GM23338 (cell line): ENCODE data around the gene RTN4RL2. TPM values are rescaled to one million over a fixed set of nuclear protein-coding genes. Genes with fewer than 3 reads are reported as not detected.

Source experiments
- ATAC-seq: fragments of 200-7000 bp; cut with Tn5 transposase; 3 replicates; pipeline ENCODE4 v1.9.1; 2020
- DNase-seq: peaks from one replicate; pipeline ENCODE4 v3.0.0-alpha.2; 2015; ENCODE audit warnings: low spot score
- H2AFZ ChIP-seq: fragments of 200-600 bp; sonication (generic); 2 replicates; pipeline ENCODE4 v1.8.0; 2016; ENCODE audit warnings: antibody characterized with exemption, mild to moderate bottlenecking, moderate library complexity
- H3F3A ChIP-seq: fragments of 200-600 bp; sonication (generic); replicated peaks from 2 replicates; pipeline ENCODE4 v1.8.0; 2017; ENCODE audit warnings: antibody characterized with exemption, mixed run types, low read depth
- H3K27ac ChIP-seq: fragments of 200-600 bp; sonication (generic); 2 replicates; pipeline ENCODE4 v1.6.1; 2016; ENCODE audit warnings: low read depth
- H3K27me3 ChIP-seq: fragments of 200-600 bp; sonication (generic); 2 replicates; pipeline ENCODE4 v1.8.0; 2016; ENCODE audit warnings: mild to moderate bottlenecking, mixed run types, moderate library complexity; ENCODE audit not compliant: insufficient read depth
- H3K36me3 ChIP-seq: fragments of 200-600 bp; sonication (generic); 2 replicates; pipeline ENCODE4 v1.8.0; 2016; ENCODE audit warnings: mild to moderate bottlenecking; ENCODE audit not compliant: insufficient read depth
- H3K4me1 ChIP-seq: fragments of 200-600 bp; sonication (generic); 2 replicates; pipeline ENCODE4 v1.8.0; 2016; ENCODE audit warnings: mild to moderate bottlenecking, moderate library complexity; ENCODE audit not compliant: insufficient read depth
- H3K4me2 ChIP-seq: fragments of 200-600 bp; sonication (generic); 2 replicates; pipeline ENCODE4 v1.7.1; 2017; ENCODE audit warnings: mixed run types
- H3K4me3 ChIP-seq: fragments of 200-600 bp; sonication (generic); 2 replicates; pipeline ENCODE4 v1.6.1; 2016; ENCODE audit warnings: mixed run types
- H3K79me2 ChIP-seq: fragments of 200-600 bp; sonication (generic); replicated peaks from 2 replicates; pipeline ENCODE4 v1.8.0; 2017; ENCODE audit warnings: mild to moderate bottlenecking; ENCODE audit not compliant: insufficient read depth
- H3K9me2 ChIP-seq: fragments of 200-600 bp; sonication (generic); 2 replicates; pipeline ENCODE4 v1.8.0; 2017; ENCODE audit not compliant: insufficient read depth
- H4K20me1 ChIP-seq: fragments of 200-600 bp; sonication (generic); replicated peaks from 2 replicates; pipeline ENCODE4 v1.8.0; 2017; ENCODE audit warnings: mild to moderate bottlenecking; ENCODE audit not compliant: insufficient read depth
- H3K27ac Mint-ChIP-seq: 2 replicates; pipeline ENCODE4 v1.8.0; 2020; ENCODE audit warnings: inconsistent platforms, mild to moderate bottlenecking, moderate library complexity, mixed read lengths
- H3K27me3 Mint-ChIP-seq: 3 replicates; pipeline ENCODE4 v1.8.0; 2022; ENCODE audit warnings: low read depth, mild to moderate bottlenecking, moderate library complexity, mixed read lengths, inconsistent platforms; ENCODE audit not compliant: insufficient read depth, poor library complexity
- H3K36me3 Mint-ChIP-seq: 3 replicates; pipeline ENCODE4 v1.8.0; 2021; ENCODE audit warnings: low read depth, mild to moderate bottlenecking, inconsistent platforms, moderate library complexity, mixed read lengths
- H3K4me1 Mint-ChIP-seq: 3 replicates; pipeline ENCODE4 v1.8.0; 2020; ENCODE audit warnings: mild to moderate bottlenecking, inconsistent platforms, mixed read lengths
- H3K4me3 Mint-ChIP-seq: 3 replicates; pipeline ENCODE4 v1.8.0; 2021; ENCODE audit warnings: moderate library complexity, mild to moderate bottlenecking, inconsistent platforms, mixed read lengths
- H3K9me3 Mint-ChIP-seq: 3 replicates; pipeline ENCODE4 v1.8.0; 2020; ENCODE audit warnings: moderate library complexity, mild to moderate bottlenecking, inconsistent platforms, mixed read lengths
- CREB1 ChIP-seq: fragments of 250-450 bp; sonication (Bioruptor Pico); IDR thresholded peaks from 2 replicates; pipeline ENCODE4 v1.5.0; 2020; ENCODE audit warnings: low read depth, mild to moderate bottlenecking, moderate library complexity
- NANOG ChIP-seq: IDR thresholded peaks from 2 replicates; pipeline ENCODE4 v1.6.1; 2016; ENCODE audit warnings: antibody characterized with exemption, borderline replicate concordance
- POLR2AphosphoS5 ChIP-seq: IDR thresholded peaks from 2 replicates; pipeline ENCODE4 v1.6.1; 2016; ENCODE audit warnings: antibody characterized with exemption, low read depth
- REST ChIP-seq: IDR thresholded peaks from one replicate; pipeline ENCODE4 v1.6.1; 2018; ENCODE audit warnings: antibody characterized with exemption; ENCODE audit not compliant: unreplicated experiment
- STAT1 ChIP-seq: IDR thresholded peaks from one replicate; pipeline ENCODE4 v1.6.1; 2016; ENCODE audit warnings: antibody characterized with exemption; ENCODE audit not compliant: unreplicated experiment
- ZNF462 ChIP-seq: fragments of 250-450 bp; sonication (Bioruptor Pico); IDR thresholded peaks from 2 replicates; pipeline ENCODE4 v1.5.0; 2020; ENCODE audit warnings: mild to moderate bottlenecking, moderate library complexity
- polyA plus RNA-seq: library from polyadenylated mRNA; unstranded; fragments of >200 nt; fragmentation: Nextera tagmentation; extraction: Ambion mirVana; gene quantifications from 2 replicates; pipeline ENCODE4 v1.2.1, GENCODE V29; 2016
- total RNA-seq: library from RNA; depleted of rRNA; stranded (reverse); fragments of >200 nt; shearing (Covaris generic); gene quantifications from 2 replicates; pipeline ENCODE4 v1.2.3, GENCODE V29; 2014

The RTN4RL2 gene
- total and polyA plus RNA-seq, 2 experiments from 2014 or later, result 13.9 to 15.9 TPM

- no peak for TF ChIP-seq ZNF462 (CRISPR knock-in tag)
These were observed 22.6 kb downstream of the RTN4RL2 start (continued) for GRCh38 chr11:57482782-57483561.

DNA sequence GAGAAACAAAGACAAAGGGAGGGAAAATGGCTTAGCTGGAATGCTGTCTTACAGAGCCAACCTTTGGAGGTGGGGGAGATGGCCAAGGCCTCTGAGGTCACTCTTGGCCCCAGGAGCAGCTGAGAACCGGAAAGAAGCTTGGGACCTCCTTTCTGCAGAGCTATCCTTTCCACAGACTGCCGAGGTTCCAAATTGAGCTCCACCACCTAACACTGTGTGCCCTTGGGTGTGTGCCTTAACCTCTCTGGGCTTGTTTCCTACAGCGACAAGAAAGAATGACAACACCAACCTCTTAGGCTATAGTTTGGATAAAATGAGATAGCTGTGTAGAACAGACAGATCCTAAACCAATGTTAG is 23.2 kb downstream of the RTN4RL2 start:
- Histone ChIP-seq H3K27me3 (peaks cover 19% of the 10 kb centered on the region), H3F3A (peaks cover 13% of the 10 kb centered on the region), H3K9me2 (no peaks in the 10 kb centered on the region), H3K4me1 (peaks cover 37% of the 10 kb centered on the region), H3K4me3 (peak overlapping the region; percentile 93), H3K79me2 (no peaks in the 10 kb centered on the region), H3K4me2 (peak overlapping the region; percentile 89), H2AFZ (no peak overlapping the region), H4K20me1 (0 out of 2 replicates have a peak, but pooled peaks cover 5% of the 10 kb centered on the region), H3K27ac (no peak overlapping the region), H3K36me3 (no peaks in the 10 kb centered on the region)
- Mint-ChIP-seq H3K36me3 (peaks cover 32% of the 10 kb centered on the region), H3K4me3 (peak overlapping the region; percentile 82), H3K4me1 (peaks cover 39% of the 10 kb centered on the region), H3K27ac (no peak overlapping the region), H3K27me3 (peaks cover 34% of the 10 kb centered on the region), H3K9me3 (no peaks in the 10 kb centered on the region)
- DNase-seq (no peak), ATAC-seq (no peak)
- TF ChIP-seq NANOG (no peak), POLR2AphosphoS5 (no peak), STAT1 (no peak), REST (no peak), CREB1 (CRISPR knock-in tag) (no peak)
